GM12891 (cell line): Measurements from ENCODE around the gene BRMS1.
"Not testable (repeated sequence)": the region's sequence is repeated elsewhere in the genome, so short reads cannot be mapped to it uniquely, and the experiment has no call there.

Experiments used
- DNase-seq: peaks from one replicate; pipeline ENCODE4 v3.0.0; 2011; ENCODE audit warnings: low spot score; ENCODE audit not compliant: insufficient read length
- FAIRE-seq: peaks from 2 replicates; lab custom pipeline; 2011; peaks lifted over from hg19 to GRCh38; lab: Jason Lieb, UNC
- PAX5 ChIP-seq: IDR thresholded peaks from 2 replicates; pipeline ENCODE4 v1.6.1; 2011; ENCODE audit warnings: low read length, moderate library complexity, mild to moderate bottlenecking; ENCODE audit not compliant: insufficient read depth, severe bottlenecking
- POLR2A ChIP-seq: IDR thresholded peaks from 2 replicates; pipeline ENCODE4 v1.6.1; 2011; ENCODE audit warnings: low read depth, low read length, control low read depth
- POLR2AphosphoS5 ChIP-seq: IDR thresholded peaks from 2 replicates; pipeline ENCODE4 v1.6.1; 2011; ENCODE audit warnings: low read depth, low read length, control low read depth
- POU2F2 ChIP-seq: IDR thresholded peaks from 2 replicates; pipeline ENCODE4 v1.6.1; 2011; ENCODE audit warnings: low read depth, mild to moderate bottlenecking, control low read depth, low read length, moderate library complexity
- SPI1 ChIP-seq: IDR thresholded peaks from 2 replicates; pipeline ENCODE4 v1.6.1; 2011; ENCODE audit warnings: low read depth, low read length, control low read depth
- TAF1 ChIP-seq: IDR thresholded peaks from 2 replicates; pipeline ENCODE4 v1.6.1; 2011; ENCODE audit warnings: low read depth, low read length, control low read depth

BRMS1 gene

DNA sequence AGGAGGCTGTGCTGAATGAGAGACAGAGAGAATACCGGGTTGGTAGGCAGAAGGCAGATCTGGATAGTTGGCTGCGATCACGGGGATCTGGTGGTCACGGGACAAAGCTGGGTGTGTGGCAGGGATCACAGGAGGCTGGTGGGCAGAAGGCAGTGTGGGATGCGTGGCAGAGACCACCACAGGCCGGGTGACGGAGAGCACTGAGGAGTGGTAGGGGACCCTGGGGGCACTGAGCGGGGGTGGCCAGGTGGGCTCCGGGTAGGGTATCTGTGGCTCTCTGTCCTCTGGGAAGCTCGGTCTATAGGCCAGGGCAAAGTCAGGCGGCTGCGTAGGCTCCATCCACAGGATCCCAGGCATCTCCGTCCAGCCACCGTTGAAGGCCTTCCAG lies 29.4 kb downstream of the BRMS1 start:
- TF ChIP-seq SPI1 (no peak), POLR2AphosphoS5 (no peak), POLR2A (no peak), PAX5 (no peak), TAF1 (no peak), POU2F2 (no peak)
- no peak for DNase-seq
- no peak for FAIRE-seq

DNA sequence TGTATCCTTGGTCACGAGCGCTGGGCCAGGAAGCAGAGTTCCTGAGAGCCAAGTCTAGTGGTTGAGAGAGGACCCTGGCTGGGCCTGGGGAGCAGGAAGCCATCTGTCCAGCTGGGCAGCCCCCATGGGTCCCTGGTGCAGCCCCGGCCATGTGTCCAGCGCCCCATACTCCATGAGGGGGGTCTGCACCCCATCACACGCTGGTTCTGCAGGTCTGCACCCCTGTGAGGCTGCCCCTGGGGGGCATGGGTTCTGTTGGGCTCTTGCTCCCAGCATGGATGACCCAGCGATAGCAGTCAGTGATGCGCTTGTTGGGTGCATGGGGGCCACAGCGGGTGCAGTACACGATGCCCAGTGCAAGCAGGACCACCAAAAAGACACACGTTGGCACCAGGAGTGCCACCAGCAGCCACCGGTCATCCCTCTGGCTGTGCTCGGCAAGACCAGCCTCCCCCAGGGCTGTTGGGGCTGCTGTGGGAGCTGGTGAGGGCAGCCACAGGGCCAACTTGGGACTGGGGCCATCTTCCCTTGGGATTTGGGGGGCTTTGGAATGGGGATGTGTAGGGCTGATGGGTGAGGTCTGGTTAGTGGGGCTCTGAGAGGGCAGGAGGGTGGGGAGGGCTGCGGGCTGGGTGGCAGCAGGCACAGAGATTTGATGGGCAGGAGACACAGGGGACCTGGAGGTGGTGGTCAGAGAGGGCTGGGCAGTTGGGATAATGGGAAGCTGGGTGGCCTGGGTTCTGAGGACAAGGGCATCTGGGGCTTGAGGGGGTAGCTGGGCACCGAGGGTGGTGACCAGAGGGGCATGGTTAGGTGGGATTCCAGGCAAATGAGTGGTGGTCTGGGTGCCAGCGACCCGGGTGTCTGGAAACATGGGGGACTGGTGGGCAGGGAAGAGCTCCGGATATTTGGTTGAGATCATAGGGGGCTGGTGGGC lies 30.1 kb downstream of the BRMS1 start:
- no peak for FAIRE-seq
- TF ChIP-seq SPI1: no peak
- TF ChIP-seq POLR2A: no peak
- TF ChIP-seq TAF1: no peak
- TF ChIP-seq POLR2AphosphoS5: no peak
- TF ChIP-seq PAX5: no peak
- TF ChIP-seq POU2F2: no peak
- DNase-seq: no peak

DNA sequence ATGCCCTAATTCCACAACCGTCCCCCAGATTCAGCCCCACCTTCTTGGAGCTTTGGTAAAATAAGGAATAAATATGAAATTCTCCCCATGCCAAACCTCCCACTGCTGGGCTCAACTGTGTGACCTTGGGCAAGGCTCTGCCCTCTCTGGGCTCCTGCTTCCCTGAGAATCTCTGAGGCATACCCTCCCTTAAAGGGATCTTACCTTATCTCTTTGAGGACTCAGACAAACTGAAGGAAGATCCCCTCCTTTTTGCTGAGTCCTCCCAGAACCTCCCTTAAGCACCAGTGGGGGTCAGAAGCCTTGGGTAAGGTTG lies 30.8 kb downstream of the BRMS1 start:
- TF ChIP-seq SPI1: no peak
- no peak for TF ChIP-seq POU2F2
- no peak for DNase-seq
- no peak for FAIRE-seq

DNA sequence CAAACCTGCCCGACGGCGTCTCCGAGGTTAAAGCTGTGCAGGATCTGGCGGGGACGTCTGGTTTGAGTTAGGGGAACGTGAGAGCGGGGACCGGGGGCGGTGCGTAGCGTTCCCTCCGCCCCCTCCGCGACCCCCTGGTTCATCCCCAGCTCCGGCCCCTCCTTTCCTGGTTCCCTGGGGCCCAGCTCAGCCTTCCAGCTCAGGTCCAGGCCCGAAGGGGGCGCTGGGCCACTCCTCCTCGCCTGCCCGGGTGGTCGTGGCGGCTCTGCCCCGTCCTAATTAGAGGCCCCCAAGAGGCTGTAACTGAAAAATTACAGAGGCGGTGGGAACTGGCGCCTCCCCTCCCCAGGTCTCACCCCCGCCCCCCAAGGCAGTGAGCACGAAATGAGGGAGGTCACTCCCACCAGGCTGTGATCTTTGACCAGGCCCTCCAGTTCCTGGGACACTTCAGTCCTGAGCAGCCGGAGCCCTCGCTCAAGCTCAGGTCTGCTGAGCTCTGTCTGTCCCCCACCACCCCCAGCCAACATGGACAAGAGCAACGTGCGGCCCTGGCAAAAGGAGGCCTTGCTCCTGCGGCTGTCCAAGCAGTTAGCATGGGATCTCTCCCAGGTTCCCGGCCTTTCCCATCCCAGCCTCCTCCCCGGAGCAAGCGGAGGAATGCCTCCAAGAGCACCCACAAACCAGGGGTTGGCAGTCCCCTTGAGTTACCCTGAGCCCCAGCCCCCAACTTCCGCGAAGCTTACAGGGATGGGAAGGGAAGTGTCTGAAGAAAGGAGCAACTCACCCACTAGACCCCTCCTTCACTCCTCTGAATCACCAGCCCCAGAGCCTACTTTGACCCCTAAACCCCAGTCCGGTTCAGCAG lies 31.4 kb downstream of the BRMS1 start:
- no peak for DNase-seq
- FAIRE-seq: no peak

DNA sequence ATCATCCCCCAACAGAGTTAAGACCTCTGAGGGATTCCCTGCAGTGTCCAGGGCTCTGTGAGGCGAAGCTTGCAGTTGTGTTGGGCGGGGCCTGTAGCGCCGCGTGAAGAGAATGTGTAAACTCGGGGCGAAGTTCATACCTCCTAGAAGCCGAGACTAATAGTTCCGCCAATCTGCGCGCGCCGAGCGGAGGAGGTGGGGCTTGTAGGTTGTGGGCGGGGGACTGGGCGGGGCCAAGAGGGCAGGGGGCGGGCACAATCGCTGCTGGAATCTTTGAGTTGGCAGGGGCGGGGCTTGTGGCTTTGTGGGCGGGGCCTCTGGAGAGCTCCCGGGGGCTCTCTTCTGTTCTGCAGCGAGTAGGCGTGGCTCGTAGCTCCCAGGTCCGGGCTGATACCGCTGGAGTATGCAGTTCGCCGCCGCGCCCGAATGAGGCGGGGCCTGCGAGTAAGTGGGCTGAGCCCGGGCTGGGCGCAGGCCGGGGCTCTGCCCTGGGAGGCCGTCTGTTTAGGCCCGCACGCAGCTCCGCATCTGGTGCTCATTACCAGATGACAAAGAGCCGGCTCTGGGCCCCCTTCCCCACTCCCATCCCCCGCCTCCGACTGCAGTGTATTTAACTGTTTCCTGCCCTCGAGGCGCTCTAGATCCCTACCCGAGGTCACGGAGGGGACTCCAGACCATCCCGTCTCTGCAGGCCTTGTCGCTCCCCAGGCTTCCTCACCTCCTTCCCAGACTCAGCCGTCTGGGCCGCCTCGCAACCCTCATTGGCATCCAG lies 32.2 kb downstream of the BRMS1 start:
- TF ChIP-seq PAX5: no peak
- no peak for TF ChIP-seq TAF1
- no peak for TF ChIP-seq POLR2A
- no peak for TF ChIP-seq POLR2AphosphoS5
- TF ChIP-seq POU2F2: no peak
- TF ChIP-seq SPI1: no peak
- FAIRE-seq (no peak), DNase-seq (peak; percentile 94)

More for the DNA sequence above, 31.4 kb downstream of the BRMS1 start:
- no peak for TF ChIP-seq PAX5
- no peak for TF ChIP-seq POU2F2
- TF ChIP-seq SPI1: no peak
- no peak for TF ChIP-seq TAF1
- no peak for TF ChIP-seq POLR2A
- no peak for TF ChIP-seq POLR2AphosphoS5

DNA sequence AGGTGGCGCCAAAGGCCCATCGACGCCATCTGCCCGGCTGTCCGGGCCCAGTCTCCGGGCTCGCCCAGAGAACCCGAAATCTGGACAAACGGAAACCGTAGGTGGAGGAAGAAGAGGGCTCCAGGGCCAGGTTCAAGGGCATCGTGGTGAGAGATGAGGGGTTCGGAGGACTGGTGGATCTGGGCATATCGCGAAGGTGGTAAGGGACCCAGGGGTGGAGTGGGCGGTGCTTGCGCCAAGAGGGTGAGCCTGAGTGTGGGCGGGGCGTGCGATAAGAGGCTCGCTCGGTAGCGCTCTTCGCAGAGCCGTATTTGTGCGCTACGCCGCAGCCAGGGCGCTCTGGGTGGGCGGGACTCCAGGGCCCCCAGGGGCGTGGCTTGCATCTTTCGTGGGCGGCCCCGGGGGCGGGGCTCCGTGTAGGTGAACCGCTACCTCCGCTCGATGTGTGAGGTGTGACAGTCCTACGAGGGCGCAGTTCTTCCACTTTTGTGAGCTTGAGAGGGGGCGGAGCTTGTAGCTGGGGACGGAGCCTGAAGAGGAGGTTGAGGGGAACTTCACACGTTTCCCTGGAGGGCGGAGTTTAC lies 32.8 kb downstream of the BRMS1 start:
- DNase-seq (peak; percentile 90), FAIRE-seq (peak; percentile 98)
- TF ChIP-seq TAF1 (no peak), POLR2AphosphoS5 (no peak), PAX5 (no peak), POLR2A (no peak)

DNA sequence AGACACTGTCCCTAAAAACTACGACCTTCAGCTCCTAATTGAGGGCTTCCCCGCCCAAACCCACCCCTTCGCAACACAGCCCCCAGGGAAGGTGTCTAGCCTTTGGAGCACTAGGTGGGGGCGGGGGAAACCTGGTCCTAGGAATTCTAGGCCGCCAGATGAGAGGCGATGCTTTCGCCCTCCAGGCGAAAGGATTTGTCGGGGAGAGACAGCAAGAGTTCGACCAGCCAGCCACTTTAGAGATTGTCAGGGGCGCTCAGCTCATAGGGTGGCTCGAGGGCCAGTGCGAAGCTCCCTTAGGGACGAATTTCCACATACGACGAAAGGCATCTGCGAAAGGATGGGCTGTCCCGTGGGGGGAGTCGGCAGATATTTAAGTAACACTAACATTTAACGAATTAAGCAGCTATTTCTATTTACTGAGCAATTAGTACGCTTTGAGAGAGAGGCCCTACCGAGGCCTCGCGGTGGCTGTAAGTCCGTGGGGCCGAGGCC lies 33.4 kb downstream of the BRMS1 start:
- FAIRE-seq (no peak), DNase-seq (no peak)
- TF ChIP-seq PAX5: no peak
- no peak for TF ChIP-seq POU2F2
- no peak for TF ChIP-seq POLR2AphosphoS5
- TF ChIP-seq POLR2A: no peak
- no peak for TF ChIP-seq SPI1
- no peak for TF ChIP-seq TAF1

DNA sequence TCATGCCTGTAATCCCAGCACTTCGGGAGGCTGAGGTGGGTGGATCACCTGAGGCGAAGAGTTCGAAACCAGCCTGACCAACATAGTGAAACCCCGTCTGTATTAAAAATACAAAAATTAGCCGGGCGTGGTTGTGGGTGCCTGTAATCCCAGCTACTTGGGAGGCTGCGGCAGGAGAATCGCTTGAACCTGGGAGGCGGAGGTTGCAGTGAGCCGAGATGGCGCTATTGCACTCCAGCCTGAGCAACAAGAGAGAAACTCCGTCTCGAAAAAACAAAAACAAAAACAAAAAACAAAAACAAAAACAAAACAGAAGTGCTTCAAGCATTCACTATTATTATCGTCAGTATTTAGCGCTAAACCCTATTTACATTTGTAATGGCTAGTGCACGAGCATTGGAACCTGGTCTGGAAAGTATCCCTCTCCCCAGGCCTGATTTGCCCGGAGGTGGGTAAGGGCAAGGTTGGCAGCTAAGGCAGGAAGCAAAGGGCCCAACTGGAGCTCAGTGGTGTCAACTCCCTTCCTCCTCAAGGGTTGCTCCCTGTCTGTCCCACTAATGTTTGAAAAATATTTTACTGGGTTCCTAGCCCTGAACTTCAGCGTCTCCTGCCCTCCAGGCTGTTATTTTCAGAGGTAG lies 34.0 kb downstream of the BRMS1 start:
- DNase-seq, FAIRE-seq: not testable (repeated sequence)

DNA sequence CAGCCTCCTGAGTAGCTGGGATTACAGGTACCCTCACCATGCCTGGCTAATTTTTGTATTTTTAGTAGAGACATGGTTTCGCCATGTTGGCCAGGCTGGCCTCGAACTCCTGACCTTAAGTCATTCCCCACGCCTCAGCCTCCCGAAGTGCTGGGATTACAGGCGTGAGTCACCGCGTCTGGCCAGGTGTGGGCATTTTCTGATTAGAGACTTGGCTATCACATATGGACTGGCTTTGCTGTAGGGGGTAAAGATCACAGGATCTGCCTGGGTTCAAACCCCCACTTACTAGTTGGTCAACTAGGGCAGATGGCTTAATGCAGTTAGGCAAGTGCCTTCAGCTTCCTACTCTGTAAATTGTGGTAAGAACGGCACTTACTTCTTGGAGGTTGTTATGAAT lies 34.6 kb downstream of the BRMS1 start:
- DNase-seq (no peak), FAIRE-seq (no peak)
- TF ChIP-seq TAF1 (no peak), POU2F2 (no peak), PAX5 (no peak), POLR2AphosphoS5 (no peak), SPI1 (no peak), POLR2A (no peak)
